IPS DF 6.9 (cell line): ENCODE measurements around the gene CTDSPL.

ENCODE experiments used
- DNase-seq: peaks from one replicate; pipeline ENCODE4 v3.0.0-alpha.2; 2013; ENCODE audit warnings: low read depth, low spot score
- H3K27ac ChIP-seq: one replicate; pipeline ENCODE4 v1.5.1; 2013; ENCODE audit warnings: low read length, control low read depth
- H3K27me3 ChIP-seq: 2 replicates; pipeline ENCODE4 v1.6.1; 2013; ENCODE audit warnings: mild to moderate bottlenecking, low read length; ENCODE audit not compliant: control insufficient read depth, insufficient read depth
- H3K36me3 ChIP-seq: 2 replicates; pipeline ENCODE4 v1.6.1; 2013; ENCODE audit warnings: low read length; ENCODE audit not compliant: control insufficient read depth, insufficient read depth
- H3K4me1 ChIP-seq: 2 replicates; pipeline ENCODE4 v1.6.1; 2013; ENCODE audit warnings: low read length; ENCODE audit not compliant: control insufficient read depth, insufficient read depth
- H3K4me3 ChIP-seq: 2 replicates; pipeline ENCODE4 v1.5.1; 2013; ENCODE audit warnings: mild to moderate bottlenecking, low read length
- H3K9me3 ChIP-seq: 2 replicates; pipeline ENCODE4 v1.6.1; 2013; ENCODE audit warnings: low read length, inconsistent platforms; ENCODE audit not compliant: control insufficient read depth, insufficient read depth
- WGBS: extraction: QIAGEN DNeasy Blood & Tissue Kit; methylation state at CpG from one replicate; pipeline ENCODE4 v1.1.7; 2013; ENCODE audit warnings: mixed read lengths, missing lambda C conversion rate; ENCODE audit not compliant: insufficient read length, insufficient coverage; 5-methylcytosine and 5-hydroxymethylcytosine counted together

CTDSPL gene

GRCh38 chr3:37938011-37938410 lies 76.3 kb downstream of the CTDSPL start:
- H3K27me3 ChIP-seq: no peaks in the 10 kb centered on the region
- WGBS: no CpG with 5 or more reads among the region's 2 CpGs
- H3K4me3 ChIP-seq: no peak overlapping the region
- no peak for DNase-seq
- no peaks in the 10 kb centered on the region for H3K36me3 ChIP-seq
- peaks cover 4% of the 10 kb centered on the region; the same call in 1 of the 2 replicates for H3K4me1 ChIP-seq
- H3K9me3 ChIP-seq: no peaks in the 10 kb centered on the region
- H3K27ac ChIP-seq: no peak overlapping the region

GRCh38 chr3:37940242-37940908 lies 78.7 kb downstream of the CTDSPL start:
- Histone ChIP-seq H3K27ac (no peak overlapping the region), H3K4me1 (peaks cover 4% of the 10 kb centered on the region; the same call in 1 of the 2 replicates), H3K4me3 (no peak overlapping the region), H3K9me3 (no peaks in the 10 kb centered on the region), H3K36me3 (no peaks in the 10 kb centered on the region), H3K27me3 (no peaks in the 10 kb centered on the region)
- WGBS: no CpG with 5 or more reads among the region's 4 CpGs
- no peak for DNase-seq

- Histone ChIP-seq H3K4me3 (no peak overlapping the region), H3K27ac (no peak overlapping the region), H3K27me3 (no peaks in the 10 kb centered on the region), H3K36me3 (no peaks in the 10 kb centered on the region), H3K4me1 (peaks cover 4% of the 10 kb centered on the region; the same call in 1 of the 2 replicates), H3K9me3 (no peaks in the 10 kb centered on the region)
- no CpG with 5 or more reads among the region's 12 CpGs for WGBS
- no peak for DNase-seq
These were observed 80.2 kb downstream of the CTDSPL start for GRCh38 chr3:37941608-37942508.

GRCh38 chr3:37942646-37943045 lies 81.0 kb downstream of the CTDSPL start:
- Histone ChIP-seq H3K27me3 (no peaks in the 10 kb centered on the region), H3K4me3 (no peak overlapping the region), H3K27ac (no peak overlapping the region), H3K9me3 (no peaks in the 10 kb centered on the region), H3K36me3 (no peaks in the 10 kb centered on the region), H3K4me1 (peaks cover 4% of the 10 kb centered on the region; the same call in 1 of the 2 replicates)
- DNase-seq: no peak
- WGBS: no CpG with 5 or more reads among the region's 2 CpGs

- no peaks in the 10 kb centered on the region for H3K9me3 ChIP-seq
- no peak for DNase-seq
- H3K27me3 ChIP-seq: no peaks in the 10 kb centered on the region
- no peak overlapping the region for H3K27ac ChIP-seq
- no CpG with 5 or more reads among the region's 4 CpGs for WGBS
- H3K4me1 ChIP-seq: peaks cover 4% of the 10 kb centered on the region; the same call in 1 of the 2 replicates
- no peaks in the 10 kb centered on the region for H3K36me3 ChIP-seq
- H3K4me3 ChIP-seq: no peak overlapping the region
These were observed 81.4 kb downstream of the CTDSPL start for GRCh38 chr3:37943126-37943525.

GRCh38 chr3:37943631-37944314 lies 82.1 kb downstream of the CTDSPL start:
- Histone ChIP-seq H3K4me3 (no peak overlapping the region), H3K9me3 (no peaks in the 10 kb centered on the region), H3K27me3 (no peaks in the 10 kb centered on the region), H3K4me1 (peaks cover 4% of the 10 kb centered on the region; the same call in 1 of the 2 replicates), H3K36me3 (no peaks in the 10 kb centered on the region), H3K27ac (no peak overlapping the region)
- no peak for DNase-seq
- no CpG with 5 or more reads among the region's 8 CpGs for WGBS

- no peak for DNase-seq
- H3K27ac ChIP-seq: no peak overlapping the region
- no peaks in the 10 kb centered on the region for H3K36me3 ChIP-seq
- no CpG with 5 or more reads among the region's 2 CpGs for WGBS
- H3K4me1 ChIP-seq: peaks cover 4% of the 10 kb centered on the region; the same call in 1 of the 2 replicates
- no peak overlapping the region for H3K4me3 ChIP-seq
- H3K9me3 ChIP-seq: no peaks in the 10 kb centered on the region
- no peaks in the 10 kb centered on the region for H3K27me3 ChIP-seq
These were observed 82.7 kb downstream of the CTDSPL start for GRCh38 chr3:37944391-37944842.

GRCh38 chr3:37945156-37945806 lies 83.6 kb downstream of the CTDSPL start:
- no peaks in the 10 kb centered on the region for H3K27me3 ChIP-seq
- WGBS: no CpG with 5 or more reads among the region's 6 CpGs
- H3K4me3 ChIP-seq: no peak overlapping the region
- no peak overlapping the region for H3K27ac ChIP-seq
- H3K9me3 ChIP-seq: no peaks in the 10 kb centered on the region
- H3K4me1 ChIP-seq: peaks cover 4% of the 10 kb centered on the region; the same call in 1 of the 2 replicates
- H3K36me3 ChIP-seq: no peaks in the 10 kb centered on the region
- no peak for DNase-seq

- Histone ChIP-seq H3K27me3 (no peaks in the 10 kb centered on the region), H3K27ac (no peak overlapping the region), H3K4me3 (no peak overlapping the region), H3K9me3 (no peaks in the 10 kb centered on the region), H3K4me1 (peaks cover 4% of the 10 kb centered on the region; the same call in 1 of the 2 replicates), H3K36me3 (no peaks in the 10 kb centered on the region)
- no peak for DNase-seq
- no CpG with 5 or more reads among the region's 8 CpGs for WGBS
These were observed 84.3 kb downstream of the CTDSPL start for GRCh38 chr3:37945807-37946530.
